GM18873 (cell line): ENCODE data around the gene C2orf92.

ENCODE experiments used
- ATAC-seq: cut with Tn5 transposase; IDR thresholded peaks from one replicate; pipeline ENCODE4 v1.9.1; 2021; ENCODE audit warnings: mild to moderate bottlenecking, moderate library complexity, moderate number of reproducible peaks; ENCODE audit not compliant: unreplicated experiment, low FRiP score

C2orf92 gene

GRCh38 chr2:97740590-97741182, 71.2 kb downstream of the C2orf92 start:
- no peak for ATAC-seq

GRCh38 chr2:97741251-97741650, 71.7 kb downstream of the C2orf92 start:
- no peak for ATAC-seq

GRCh38 chr2:97741686-97742085, 72.2 kb downstream of the C2orf92 start:
- ATAC-seq: no peak

DNA sequence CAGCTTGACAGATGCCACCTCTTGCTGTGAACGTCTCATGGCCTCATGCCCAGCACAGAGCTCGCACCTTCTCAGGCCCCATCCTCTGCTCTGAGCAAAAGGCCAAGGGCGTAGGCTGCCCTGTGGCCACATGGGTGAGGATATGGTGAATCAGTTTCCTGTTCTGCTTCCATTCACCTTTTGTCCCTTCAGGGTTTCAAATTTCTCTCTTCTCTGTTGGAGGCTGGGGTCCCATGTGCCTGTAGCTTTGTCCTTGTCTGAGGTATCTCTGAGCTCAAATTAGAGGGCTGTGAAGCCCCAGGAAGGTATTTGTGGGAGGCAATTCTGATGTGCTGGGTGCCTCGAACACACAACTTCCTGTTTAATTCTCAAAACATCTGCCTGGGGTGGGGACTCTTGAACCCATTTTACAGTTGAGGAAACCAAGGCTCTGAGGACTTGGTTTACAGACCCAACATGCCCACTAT, 72.9 kb downstream of the C2orf92 start:
- ATAC-seq: no peak

GRCh38 chr2:97743913-97744312, 74.4 kb downstream of the C2orf92 start:
- ATAC-seq: no peak

DNA sequence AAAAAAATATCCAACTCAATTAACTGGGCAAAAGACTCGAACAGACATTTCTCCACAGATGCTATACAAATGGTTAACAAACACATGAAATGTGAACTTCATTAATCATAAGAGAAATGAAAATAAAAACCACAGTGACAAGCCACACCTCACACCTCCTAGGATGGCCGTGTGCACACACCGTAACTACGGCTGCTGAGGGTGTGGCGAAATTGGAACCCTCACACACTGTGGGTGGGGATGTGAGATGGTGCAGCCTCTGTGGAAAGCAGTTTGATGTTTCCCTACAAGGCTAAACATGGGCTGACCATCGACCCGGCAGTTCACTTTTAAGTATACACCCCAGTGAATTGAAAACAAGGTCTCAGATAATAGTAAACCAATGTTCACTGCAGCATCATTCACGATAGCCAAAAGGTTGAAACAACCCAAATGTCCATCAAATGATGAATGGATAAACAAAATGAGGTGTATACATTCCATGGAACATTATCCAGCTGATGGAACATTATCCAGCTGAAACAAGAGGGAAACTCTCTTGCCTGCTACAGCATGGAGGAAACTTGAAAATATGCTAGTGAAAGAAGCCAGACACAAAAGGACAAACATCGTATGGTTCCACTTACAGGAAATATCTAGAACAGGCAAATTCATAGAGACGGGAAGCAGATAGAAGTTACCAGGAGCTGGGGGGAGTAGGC, 76.1 kb downstream of the C2orf92 start:
- ATAC-seq: no peak

GRCh38 chr2:97747285-97747684, 77.8 kb downstream of the C2orf92 start:
- ATAC-seq: no peak

DNA sequence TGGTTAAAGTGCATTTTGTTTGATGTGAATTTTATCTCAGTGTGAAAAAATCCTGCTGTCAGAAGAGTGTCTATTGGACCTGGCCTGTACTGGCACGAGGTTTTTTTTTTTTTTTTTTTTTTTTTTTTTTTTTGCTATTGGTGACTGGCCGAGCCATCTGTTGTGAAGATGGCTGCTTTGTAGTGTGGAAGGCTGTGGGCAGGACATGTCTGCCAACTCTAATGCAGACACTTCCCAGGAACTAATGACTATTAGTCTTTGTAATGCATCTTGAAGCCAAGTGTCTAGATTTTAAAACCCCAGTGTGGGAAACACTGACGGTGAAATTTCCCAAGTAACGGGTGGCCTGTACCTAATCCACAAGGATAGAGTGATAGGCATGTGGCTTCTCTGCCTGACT, 78.2 kb downstream of the C2orf92 start:
- no peak for ATAC-seq

DNA sequence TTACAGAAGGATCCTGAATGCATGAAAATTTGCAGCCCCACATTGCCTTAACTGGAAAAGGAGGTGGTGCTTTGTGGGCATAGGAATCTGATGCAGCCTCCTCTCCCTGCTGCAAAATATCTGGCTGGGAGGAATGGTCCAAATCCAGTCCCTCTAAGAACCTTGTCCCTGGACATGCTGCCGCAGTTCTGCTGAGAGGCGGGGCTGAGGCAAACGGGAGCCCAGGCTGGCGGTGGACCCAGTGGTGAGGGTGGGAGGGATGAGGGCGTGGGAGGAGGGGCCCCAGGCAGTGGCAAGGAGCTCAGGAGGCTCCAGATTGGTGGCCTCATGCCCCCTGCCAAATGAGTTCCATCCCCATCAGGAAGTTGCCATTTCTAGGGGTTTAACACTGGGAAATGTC, 80.1 kb downstream of the C2orf92 start:
- no peak for ATAC-seq

GRCh38 chr2:97750017-97750416, 80.5 kb downstream of the C2orf92 start:
- no peak for ATAC-seq

- no peak for ATAC-seq
Observed at GRCh38 chr2:97751752-97752151, 82.2 kb downstream of the C2orf92 start.
